Mesenchymal stem cell (in vitro differentiated cells and primary cell): Measurements from ENCODE around the gene ZIC1.
A peak's percentile ranks its signal among the peaks of the same experiment; 100 is the strongest.

Experiments
- DNase-seq: peaks from one replicate; pipeline ENCODE4 v3.0.0-alpha.2; 2013
- H2AFZ ChIP-seq: one replicate; pipeline ENCODE4 v1.6.1; 2013; ENCODE audit warnings: low read depth, mild to moderate bottlenecking, control low read depth, inconsistent platforms, low read length, moderate library complexity
- H2AK5ac ChIP-seq: 2 replicates; pipeline ENCODE4 v1.6.1; 2013; ENCODE audit warnings: low read length, moderate library complexity, mild to moderate bottlenecking, inconsistent platforms; ENCODE audit not compliant: severe bottlenecking
- H2BK120ac ChIP-seq: one replicate; pipeline ENCODE4 v1.6.1; 2013; ENCODE audit warnings: low read depth, mild to moderate bottlenecking, inconsistent platforms, low read length, moderate library complexity
- H2BK12ac ChIP-seq, 2 experiments: one replicate each; pipeline ENCODE4 v1.6.1; 2013; ENCODE audit warnings: inconsistent platforms in 2 of 2, low read length in 2 of 2, mild to moderate bottlenecking in 2 of 2, moderate library complexity in 2 of 2, control low read depth in 1 of 2
- H2BK15ac ChIP-seq: one replicate; pipeline ENCODE4 v1.6.1; 2013; ENCODE audit warnings: mild to moderate bottlenecking, low read depth, inconsistent platforms; ENCODE audit not compliant: poor library complexity, severe bottlenecking
- H2BK5ac ChIP-seq: 2 replicates; pipeline ENCODE4 v1.6.1; 2013; ENCODE audit warnings: low read depth, mild to moderate bottlenecking, low read length, control low read depth, inconsistent platforms; ENCODE audit not compliant: poor library complexity, severe bottlenecking
- H3K14ac ChIP-seq, 2 experiments: one replicate each; pipeline ENCODE4 v1.6.1; 2013; ENCODE audit warnings: inconsistent platforms in 2 of 2, low read length in 2 of 2, control low read depth in 1 of 2, mild to moderate bottlenecking in 1 of 2, moderate library complexity in 1 of 2
- H3K18ac ChIP-seq, 2 experiments: one replicate each; pipeline ENCODE4 v1.6.1; 2013; ENCODE audit warnings: inconsistent platforms in 2 of 2, low read length in 2 of 2, control low read depth in 1 of 2, low read depth in 1 of 2, mild to moderate bottlenecking in 1 of 2
- H3K23ac ChIP-seq, 2 experiments: one replicate each; pipeline ENCODE4 v1.6.1; 2013; ENCODE audit warnings: inconsistent platforms in 2 of 2, low read length in 2 of 2, mild to moderate bottlenecking in 2 of 2, moderate library complexity in 2 of 2, control low read depth in 1 of 2
- H3K27ac ChIP-seq: 2 replicates; pipeline ENCODE4 v1.5.1; 2013; ENCODE audit warnings: mild to moderate bottlenecking, moderate library complexity, low read length, control low read depth, inconsistent platforms; ENCODE audit not compliant: poor library complexity, severe bottlenecking
- H3K27me3 ChIP-seq, 2 experiments: 2 replicates each; pipeline versions ENCODE4 v1.6.1 to v1.7.0; 2013; ENCODE audit warnings: low read length in 2 of 2, mild to moderate bottlenecking in 2 of 2, moderate library complexity in 2 of 2, control low read depth in 1 of 2, inconsistent platforms in 1 of 2; ENCODE audit not compliant: control insufficient read depth in 1 of 2, insufficient read depth in 1 of 2
- H3K36me3 ChIP-seq, 2 experiments: 2 replicates each; pipeline versions ENCODE4 v1.6.1 to v1.7.0; 2013; ENCODE audit warnings: low read length in 2 of 2, control low read depth in 1 of 2, inconsistent platforms in 1 of 2, low read depth in 1 of 2, mild to moderate bottlenecking in 1 of 2; ENCODE audit not compliant: insufficient read depth in 2 of 2, control insufficient read depth in 1 of 2
- H3K4ac ChIP-seq, 2 experiments: one replicate each; pipeline ENCODE4 v1.6.1; 2013; ENCODE audit warnings: inconsistent platforms in 2 of 2, low read length in 2 of 2, mild to moderate bottlenecking in 2 of 2, moderate library complexity in 2 of 2, control low read depth in 1 of 2, low read depth in 1 of 2
- H3K4me1 ChIP-seq: 2 replicates; pipeline ENCODE4 v1.6.1; 2013; ENCODE audit warnings: low read depth, low read length, control low read depth; ENCODE audit not compliant: control insufficient read depth, insufficient read depth
- H3K4me2 ChIP-seq: 2 replicates; pipeline ENCODE4 v1.6.1; 2013; ENCODE audit warnings: low read length, mild to moderate bottlenecking, inconsistent platforms; ENCODE audit not compliant: poor library complexity, severe bottlenecking
- H3K4me3 ChIP-seq, 2 experiments: 2 replicates each; pipeline versions ENCODE4 v1.5.1 to v1.7.0; 2013; ENCODE audit warnings: low read length in 2 of 2, mild to moderate bottlenecking in 2 of 2, control low read depth in 1 of 2, low read depth in 1 of 2; ENCODE audit not compliant: insufficient read depth in 1 of 2
- H3K79me1 ChIP-seq: replicated peaks from 2 replicates; pipeline ENCODE4 v1.6.1; 2013; ENCODE audit warnings: mild to moderate bottlenecking, control low read depth, low read length, inconsistent platforms; ENCODE audit not compliant: poor library complexity, severe bottlenecking
- H3K9ac ChIP-seq: 2 replicates; pipeline ENCODE4 v1.7.0; 2013; ENCODE audit warnings: mild to moderate bottlenecking, low read length, moderate library complexity
- H3K9me3 ChIP-seq: 2 replicates; pipeline ENCODE4 v1.7.0; 2013; ENCODE audit warnings: mild to moderate bottlenecking, low read length; ENCODE audit not compliant: control insufficient read depth
- H4K8ac ChIP-seq: one replicate; pipeline ENCODE4 v1.6.1; 2013; ENCODE audit warnings: inconsistent platforms, mild to moderate bottlenecking, low read length, moderate library complexity
- H4K91ac ChIP-seq: one replicate; pipeline ENCODE4 v1.6.1; 2013; ENCODE audit warnings: mild to moderate bottlenecking, low read length, inconsistent platforms
- WGBS: methylation state at CpG from one replicate; pipeline ENCODE4 v1.1.7; 2013; ENCODE audit warnings: mixed read lengths; 5-methylcytosine and 5-hydroxymethylcytosine counted together

Gene ZIC1

DNA sequence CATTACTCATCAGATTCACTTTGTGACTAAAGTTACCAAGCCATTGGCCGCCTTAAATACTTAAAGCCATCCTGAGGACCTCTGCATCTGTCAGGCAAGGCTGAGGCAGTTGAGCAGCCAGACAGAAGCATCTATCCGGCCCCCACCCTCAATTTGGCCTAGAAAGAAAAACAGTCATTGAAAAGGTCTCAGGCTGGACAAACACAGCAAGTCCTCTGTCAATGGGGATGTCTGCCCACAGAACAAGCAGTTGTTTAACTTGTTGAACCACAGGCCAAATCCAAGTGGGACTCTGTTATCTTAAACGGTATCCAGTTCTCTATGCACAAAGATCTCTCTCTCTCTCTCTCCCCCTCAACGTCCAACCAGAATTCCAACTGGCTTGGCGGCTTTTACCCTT lies 5.7 kb upstream of the ZIC1 start:
- 44% methylated on average over 5 of the region's 5 CpGs for WGBS
- H3K79me1 ChIP-seq: peaks cover 8% of the 10 kb centered on the region
- H3K27me3 ChIP-seq: peaks cover 7 to 99% of the 10 kb centered on the region in 2 experiments
- H3K4me1 ChIP-seq: peaks cover 25% of the 10 kb centered on the region
- H3K36me3 ChIP-seq: no peaks in the 10 kb centered on the region
- peak overlapping the region; percentile 31 for H2AK5ac ChIP-seq
- H3K4ac ChIP-seq: no peak overlapping the region
- H2BK12ac ChIP-seq: no peak overlapping the region
- H3K9me3 ChIP-seq: no peaks in the 10 kb centered on the region
- H3K18ac ChIP-seq: no peak overlapping the region
- H3K23ac ChIP-seq: no peak overlapping the region
- H2BK15ac ChIP-seq: no peak overlapping the region
- no peak overlapping the region for H2AFZ ChIP-seq
- no peak overlapping the region for H3K14ac ChIP-seq
- H3K4me3 ChIP-seq: no peak overlapping the region
- H4K91ac ChIP-seq: no peak overlapping the region
- no peak overlapping the region for H2BK120ac ChIP-seq
- no peak overlapping the region for H3K4me2 ChIP-seq
- no peak for DNase-seq
- no peak overlapping the region for H3K27ac ChIP-seq
- no peak overlapping the region for H3K9ac ChIP-seq
- no peak overlapping the region for H4K8ac ChIP-seq
- H2BK5ac ChIP-seq: no peak overlapping the region

DNA sequence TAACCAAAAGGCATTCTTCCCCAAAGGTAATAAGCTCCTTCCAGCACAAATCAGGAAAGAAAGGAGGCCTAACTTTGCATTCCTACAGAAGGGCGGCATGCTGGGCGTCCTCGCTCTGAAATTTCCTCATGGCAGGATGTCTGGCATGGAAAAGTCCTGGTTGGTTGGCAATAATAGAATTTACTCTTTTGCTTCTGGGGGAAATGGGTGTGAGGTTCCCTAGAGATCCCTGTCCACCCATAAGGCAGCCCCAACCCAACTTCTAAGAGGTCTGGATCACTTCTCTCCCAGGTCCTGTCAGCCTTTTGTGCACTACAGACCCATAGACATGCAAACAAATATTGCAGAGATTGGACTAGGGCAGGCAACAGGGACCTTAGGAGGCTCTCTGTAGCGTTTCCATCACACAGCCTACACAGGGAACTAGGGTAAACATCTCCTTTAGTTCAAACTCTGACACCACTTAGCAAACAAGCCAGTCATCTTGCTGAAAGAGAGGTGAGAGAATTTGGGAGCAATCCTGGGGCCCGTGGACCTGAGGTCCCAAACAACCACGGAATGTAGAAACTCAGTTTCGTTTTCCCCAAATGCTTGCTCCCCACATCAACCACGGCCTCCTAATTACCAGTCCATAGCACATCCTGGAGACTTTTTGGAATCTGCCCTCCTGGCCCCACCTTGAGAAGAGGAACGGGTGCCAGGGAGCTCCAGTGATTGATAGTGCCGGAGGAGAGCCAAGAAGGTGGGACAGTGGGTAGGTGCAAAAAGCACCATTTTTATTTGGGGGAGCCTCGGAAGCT lies 5.0 kb upstream of the ZIC1 start:
- Histone ChIP-seq H4K8ac (no peak overlapping the region), H2BK120ac (no peak overlapping the region), H3K36me3 (no peaks in the 10 kb centered on the region), H2BK15ac (no peak overlapping the region), H3K4me2 (peak overlapping the region; percentile 84), H3K14ac (no peak overlapping the region), H3K27ac (peak overlapping the region; percentile 19), H3K18ac (no peak overlapping the region), H2BK12ac (no peak overlapping the region), H2BK5ac (peak overlapping the region; percentile 3), H2AK5ac (no peak overlapping the region), H3K79me1 (peaks cover 8% of the 10 kb centered on the region), H3K4me1 (peaks cover 24% of the 10 kb centered on the region), H3K27me3 (peaks cover 7 to 99% of the 10 kb centered on the region in 2 experiments), H3K9me3 (no peaks in the 10 kb centered on the region), H3K4me3 (no peak overlapping the region), H3K9ac (no peak overlapping the region), H4K91ac (no peak overlapping the region), H2AFZ (no peak overlapping the region), H3K4ac (no peak overlapping the region), H3K23ac (no peak overlapping the region)
- DNase-seq: no peak
- 46% methylated on average over 10 of the region's 11 CpGs for WGBS

GRCh38 chr3:147404800-147405230 lies 4.3 kb upstream of the ZIC1 start:
- no peak overlapping the region for H3K9ac ChIP-seq
- no peak overlapping the region for H2BK120ac ChIP-seq
- peaks cover 22% of the 10 kb centered on the region for H3K4me1 ChIP-seq
- H2BK12ac ChIP-seq: no peak overlapping the region
- peaks cover 8% of the 10 kb centered on the region for H3K79me1 ChIP-seq
- 9% methylated on average over 14 of the region's 16 CpGs for WGBS
- DNase-seq: no peak
- no peak overlapping the region for H3K4ac ChIP-seq
- no peak overlapping the region for H3K18ac ChIP-seq
- H3K4me3 ChIP-seq: no peak overlapping the region
- no peak overlapping the region for H2BK5ac ChIP-seq
- H4K91ac ChIP-seq: no peak overlapping the region
- H3K36me3 ChIP-seq: no peaks in the 10 kb centered on the region
- no peak overlapping the region for H3K14ac ChIP-seq
- no peak overlapping the region for H2AK5ac ChIP-seq
- H3K9me3 ChIP-seq: no peaks in the 10 kb centered on the region
- peak overlapping the region; percentile 84 for H3K4me2 ChIP-seq
- no peak overlapping the region for H2BK15ac ChIP-seq
- H4K8ac ChIP-seq: no peak overlapping the region
- no peak overlapping the region for H3K27ac ChIP-seq
- H3K27me3 ChIP-seq: peaks cover 7 to 100% of the 10 kb centered on the region in 2 experiments
- no peak overlapping the region for H3K23ac ChIP-seq
- no peak overlapping the region for H2AFZ ChIP-seq

DNA sequence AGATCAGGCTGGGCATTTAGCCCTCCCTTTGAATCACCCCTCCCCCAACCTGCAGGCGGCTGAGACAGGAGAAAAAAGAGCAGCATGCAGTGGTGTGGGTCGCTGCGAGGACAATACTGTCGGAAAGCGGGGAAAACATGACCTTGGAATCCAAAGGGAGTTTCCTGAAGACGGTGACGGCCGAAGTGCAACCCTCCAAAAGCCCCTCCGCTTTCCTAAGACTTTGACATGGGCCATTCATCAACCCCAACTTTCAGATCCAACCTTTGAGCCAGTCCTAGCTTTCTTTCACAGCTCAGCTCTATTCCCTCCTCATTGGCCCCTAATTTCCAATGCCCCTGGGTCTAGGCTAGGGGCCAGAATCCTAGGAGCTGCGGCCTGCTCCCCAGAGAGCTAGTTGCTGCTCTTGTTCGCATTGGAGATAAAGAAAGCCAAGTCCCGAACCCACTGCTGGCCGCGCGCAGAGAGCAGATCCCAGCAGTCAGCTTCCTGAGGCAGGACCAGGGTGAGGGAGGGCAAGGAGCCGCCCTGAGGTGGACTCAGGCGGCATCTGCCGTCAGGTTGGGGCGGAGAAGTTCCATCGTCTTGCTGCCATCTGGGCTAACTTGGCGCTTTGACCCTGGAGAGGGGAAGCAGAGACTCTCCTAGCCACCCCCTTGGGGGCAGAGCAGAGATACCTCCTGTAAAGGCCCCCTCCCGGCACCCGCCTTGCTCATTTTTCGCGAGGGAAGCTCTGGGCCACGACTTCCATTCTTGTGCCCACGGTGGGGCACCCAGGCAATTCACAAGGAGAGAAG lies 3.7 kb upstream of the ZIC1 start:
- Histone ChIP-seq H3K9ac (no peak overlapping the region), H3K18ac (no peak overlapping the region), H3K4me2 (peak overlapping the region; percentile 84), H4K8ac (no peak overlapping the region), H3K79me1 (peaks cover 6% of the 10 kb centered on the region), H3K27me3 (peaks cover 7 to 100% of the 10 kb centered on the region in 2 experiments), H2BK120ac (no peak overlapping the region), H3K27ac (peak overlapping the region; percentile 70), H3K23ac (no peak overlapping the region), H3K4ac (no peak overlapping the region), H2BK15ac (no peak overlapping the region), H2BK5ac (peak overlapping the region; percentile 11), H2AK5ac (peak overlapping the region; percentile 26), H3K14ac (no peak overlapping the region), H3K4me1 (peaks cover 22% of the 10 kb centered on the region), H3K4me3 (no peak overlapping the region), H3K9me3 (no peaks in the 10 kb centered on the region), H2AFZ (no peak overlapping the region), H3K36me3 (peaks cover 0 to 3% of the 10 kb centered on the region in 2 experiments), H4K91ac (no peak overlapping the region), H2BK12ac (no peak overlapping the region)
- no peak for DNase-seq
- 7% methylated on average over 27 of the region's 27 CpGs for WGBS
